NT2/D1 (cell line): ENCODE measurements around the gene ACVRL1.

Source experiments
- SUZ12 ChIP-seq: IDR thresholded peaks from 2 replicates; pipeline ENCODE4 v1.6.1; 2011; ENCODE audit not compliant: insufficient read length, insufficient read depth; ENCODE audit errors: extremely low read depth
- ZNF274 ChIP-seq: IDR thresholded peaks from 2 replicates; pipeline ENCODE4 v1.6.1; 2011; ENCODE audit warnings: mild to moderate bottlenecking, low read depth, low read length

- TF ChIP-seq ZNF274 (no peak), SUZ12 (no peak)
These were observed 31.4 kb downstream of the ACVRL1 start for GRCh38 chr12:51938726-51939125.
